HG03064 (cell line): ENCODE data around the gene NOTUM.
A peak's percentile ranks its signal among the peaks of the same experiment; 100 is the strongest.

Experiments
- ATAC-seq: cut with Tn5 transposase; IDR thresholded peaks from one replicate; pipeline ENCODE4 v1.9.1; 2021; ENCODE audit warnings: low read depth; ENCODE audit not compliant: unreplicated experiment

Gene NOTUM

DNA sequence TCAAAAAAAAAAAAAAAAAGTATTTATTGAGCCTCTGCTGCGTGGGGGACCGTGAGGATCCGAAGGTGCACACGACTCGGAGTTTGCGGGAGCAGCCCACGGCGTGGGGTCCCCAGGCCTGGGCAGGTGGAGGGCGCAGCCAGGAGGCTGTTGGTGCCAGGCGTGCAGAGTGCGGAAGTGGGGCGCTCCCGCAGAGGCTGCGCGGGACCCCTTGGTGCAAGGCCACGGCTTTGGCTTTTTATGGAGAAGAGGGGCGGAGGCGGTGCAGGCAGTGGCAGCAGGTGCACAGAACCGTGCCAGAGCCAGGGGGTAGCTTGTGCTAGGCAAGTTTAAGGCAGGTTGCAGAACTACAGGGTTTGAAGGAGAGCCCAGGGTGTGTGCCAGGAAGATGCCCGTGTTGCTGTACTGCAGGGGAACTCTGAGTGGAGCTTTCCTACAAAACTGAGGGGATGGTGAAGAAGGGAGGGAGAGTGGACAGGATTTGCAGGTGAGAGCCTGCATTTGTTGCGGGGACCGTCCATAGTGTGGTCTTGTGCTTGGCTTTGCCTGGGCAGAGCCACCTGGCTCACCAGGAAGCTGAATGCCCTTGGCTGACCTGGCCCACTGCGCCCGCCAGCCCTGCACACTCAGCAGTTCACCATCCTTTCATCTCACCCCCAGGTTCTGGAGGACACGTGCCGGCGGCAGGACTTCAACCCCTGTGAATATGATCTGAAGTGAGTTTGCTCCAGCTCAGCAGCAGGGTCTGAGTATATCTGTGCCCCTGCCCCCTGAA, 17.7 kb upstream of the NOTUM start:
- no peak for ATAC-seq

- ATAC-seq = peak; percentile 72
Measured at GRCh38 chr17:81977211-81977808, 16.3 kb upstream of the NOTUM start, which contains the start of gene ASPSCR1. TSS of gene ASPSCR1 (plus strand) at chr17:81977629. CDS start at chr17:81977647, 18 bp downstream.

GRCh38 chr17:81976332-81977210, 15.6 kb upstream of the NOTUM start:
- ATAC-seq = no peak

GRCh38 chr17:81973432-81973831, 12.4 kb upstream of the NOTUM start:
- ATAC-seq = no peak

- ATAC-seq = no peak
Measured at GRCh38 chr17:81968850-81969812, 8.1 kb upstream of the NOTUM start.

GRCh38 chr17:81968396-81968745, 7.4 kb upstream of the NOTUM start:
- ATAC-seq = no peak

DNA sequence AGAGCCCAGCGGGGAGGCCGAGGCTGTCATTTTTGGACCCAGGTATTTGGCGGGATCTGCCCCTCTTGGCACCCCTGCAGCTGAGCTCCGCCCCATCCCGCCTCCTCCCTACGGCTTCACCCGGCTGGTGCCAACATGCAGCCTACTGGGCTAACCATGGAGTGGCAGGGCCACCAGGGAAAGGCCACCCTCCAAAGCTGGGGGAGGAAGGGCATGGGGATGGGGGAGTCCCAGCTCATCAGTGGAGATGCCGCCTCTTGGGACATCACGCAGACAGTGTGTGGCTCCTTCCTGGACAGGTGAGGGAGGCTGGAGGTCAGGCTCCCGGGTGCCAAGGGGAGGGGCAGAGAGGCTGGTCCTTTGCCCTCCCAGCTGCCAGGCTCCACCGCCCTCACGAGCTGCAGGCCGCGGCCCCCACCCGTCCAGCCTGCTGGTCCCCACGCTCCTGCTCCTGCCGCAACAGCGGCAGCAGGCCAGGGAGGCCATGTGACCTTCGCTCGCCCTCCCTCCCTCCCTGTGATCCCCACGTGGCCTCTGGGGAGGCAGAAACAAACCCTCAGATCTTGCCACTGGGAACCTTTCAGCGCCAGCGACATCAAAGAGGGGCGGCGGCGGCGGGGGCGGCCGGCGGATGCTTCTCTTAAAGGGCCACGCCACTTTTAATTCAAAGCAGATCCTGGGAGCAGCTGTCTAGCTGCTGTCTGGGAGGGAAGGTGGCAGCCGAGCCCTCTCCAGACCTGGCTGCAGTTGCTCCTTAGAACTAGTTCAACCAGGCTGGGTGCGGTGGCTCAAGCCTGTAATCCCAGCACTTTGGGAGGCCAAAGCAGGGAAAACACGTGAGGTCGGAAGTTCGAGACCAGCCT, 6.8 kb upstream of the NOTUM start:
- no peak for ATAC-seq

DNA sequence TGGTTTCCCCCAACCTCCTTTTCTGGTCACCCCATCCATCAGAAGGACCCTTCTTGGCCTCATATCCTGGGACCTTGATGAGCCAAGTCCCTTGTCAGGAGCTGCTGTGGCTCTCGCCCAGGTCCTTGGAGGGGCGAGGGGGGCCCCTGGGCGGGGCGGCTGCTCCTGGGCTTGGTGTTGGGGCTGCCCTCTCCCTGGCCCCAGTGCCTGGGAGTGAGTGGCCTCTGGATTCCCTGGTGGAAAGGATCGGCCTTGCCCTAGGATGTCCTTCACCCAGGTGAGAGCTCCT, 6.2 kb upstream of the NOTUM start:
- ATAC-seq = no peak

DNA sequence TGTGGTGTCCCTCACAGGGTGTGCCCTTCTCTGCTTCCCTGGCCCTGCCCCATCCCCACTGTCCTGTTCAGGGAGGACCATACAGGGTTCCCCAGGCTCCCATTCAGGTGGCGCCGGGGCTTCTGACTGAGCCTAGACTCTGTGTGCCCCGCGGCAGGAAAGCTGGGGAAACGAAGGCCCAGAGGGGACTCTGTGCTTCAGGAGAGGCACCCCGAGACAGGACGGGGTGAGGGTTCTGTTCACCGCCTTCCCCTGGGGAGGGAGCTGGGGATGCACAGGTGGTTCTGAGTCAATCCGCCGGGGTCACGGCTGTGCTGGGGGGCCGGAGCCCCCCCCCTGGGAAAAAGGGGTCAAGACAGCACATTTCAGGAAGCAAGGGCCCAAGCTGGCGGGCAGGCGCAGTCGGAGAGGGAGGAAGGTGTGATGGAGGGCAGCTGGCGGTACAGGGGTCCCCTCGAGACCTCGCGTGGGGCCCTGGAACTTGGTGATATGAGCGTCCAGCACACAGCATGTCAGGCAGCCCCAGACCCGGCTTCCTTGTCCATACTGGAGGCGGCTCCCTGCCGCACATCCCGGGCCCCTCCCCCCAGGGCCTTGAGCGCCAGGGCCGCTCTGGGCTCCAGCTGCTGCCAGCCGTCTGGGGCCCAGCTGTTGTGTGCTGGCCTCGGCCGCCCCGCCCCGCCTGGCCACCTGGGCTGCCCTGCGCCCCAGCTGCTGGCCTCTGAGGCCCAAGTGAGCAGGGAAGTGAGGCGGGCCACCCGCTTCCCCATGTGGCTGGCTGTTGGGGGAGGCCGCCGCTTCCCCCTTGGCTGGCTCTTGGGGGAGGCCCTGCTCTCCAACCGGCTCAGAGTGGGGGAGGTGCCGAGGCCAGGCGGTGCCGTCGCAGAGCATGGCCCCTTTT, 5.6 kb upstream of the NOTUM start:
- no peak for ATAC-seq

GRCh38 chr17:81964081-81964849, 3.3 kb upstream of the NOTUM start:
- ATAC-seq = no peak

DNA sequence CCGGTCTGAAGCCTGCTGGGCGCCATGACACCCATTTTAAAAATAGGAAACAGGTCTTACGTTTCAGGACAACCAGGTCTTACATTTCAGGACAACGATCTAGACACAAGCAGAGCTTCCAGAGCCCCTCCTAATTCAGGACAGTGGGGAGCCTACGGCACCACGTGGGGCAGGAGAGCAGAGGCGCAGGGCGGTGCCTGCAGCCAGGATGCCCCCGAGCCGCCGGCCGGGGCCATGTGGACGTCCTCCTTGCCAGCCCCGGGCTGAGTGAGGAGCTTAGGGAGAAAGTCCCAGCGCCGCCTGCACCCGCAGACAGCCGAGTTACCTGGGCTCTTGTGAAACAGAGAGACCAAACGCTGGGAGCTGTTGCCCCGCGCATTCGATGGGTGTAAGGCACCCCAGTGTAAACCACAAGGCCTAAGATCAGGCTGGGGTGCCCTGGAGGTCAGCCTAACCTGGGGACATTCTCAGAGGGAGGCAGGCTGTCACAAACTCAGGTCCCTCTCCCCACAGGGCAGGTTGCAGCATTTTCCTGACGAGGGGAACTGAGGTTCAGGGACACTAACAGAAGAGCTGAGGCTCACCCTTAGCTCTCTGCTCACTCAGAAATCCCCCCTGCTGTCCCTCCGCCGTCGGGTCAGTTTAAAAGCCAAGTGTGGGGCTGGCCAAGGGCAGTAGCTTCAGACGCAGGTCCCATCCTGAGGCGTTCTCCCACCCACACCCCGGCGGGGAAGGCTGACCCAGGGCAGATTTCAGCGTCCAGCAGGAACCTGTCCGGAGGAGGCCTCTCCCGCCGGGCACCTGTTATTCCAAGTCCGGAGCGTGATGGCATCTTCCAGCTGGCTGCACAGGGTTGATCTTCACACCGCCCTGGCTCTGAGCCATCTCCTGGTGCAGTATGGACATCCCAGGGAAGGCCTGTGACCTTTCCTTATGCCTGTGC, 1.8 kb upstream of the NOTUM start:
- ATAC-seq = no peak

DNA sequence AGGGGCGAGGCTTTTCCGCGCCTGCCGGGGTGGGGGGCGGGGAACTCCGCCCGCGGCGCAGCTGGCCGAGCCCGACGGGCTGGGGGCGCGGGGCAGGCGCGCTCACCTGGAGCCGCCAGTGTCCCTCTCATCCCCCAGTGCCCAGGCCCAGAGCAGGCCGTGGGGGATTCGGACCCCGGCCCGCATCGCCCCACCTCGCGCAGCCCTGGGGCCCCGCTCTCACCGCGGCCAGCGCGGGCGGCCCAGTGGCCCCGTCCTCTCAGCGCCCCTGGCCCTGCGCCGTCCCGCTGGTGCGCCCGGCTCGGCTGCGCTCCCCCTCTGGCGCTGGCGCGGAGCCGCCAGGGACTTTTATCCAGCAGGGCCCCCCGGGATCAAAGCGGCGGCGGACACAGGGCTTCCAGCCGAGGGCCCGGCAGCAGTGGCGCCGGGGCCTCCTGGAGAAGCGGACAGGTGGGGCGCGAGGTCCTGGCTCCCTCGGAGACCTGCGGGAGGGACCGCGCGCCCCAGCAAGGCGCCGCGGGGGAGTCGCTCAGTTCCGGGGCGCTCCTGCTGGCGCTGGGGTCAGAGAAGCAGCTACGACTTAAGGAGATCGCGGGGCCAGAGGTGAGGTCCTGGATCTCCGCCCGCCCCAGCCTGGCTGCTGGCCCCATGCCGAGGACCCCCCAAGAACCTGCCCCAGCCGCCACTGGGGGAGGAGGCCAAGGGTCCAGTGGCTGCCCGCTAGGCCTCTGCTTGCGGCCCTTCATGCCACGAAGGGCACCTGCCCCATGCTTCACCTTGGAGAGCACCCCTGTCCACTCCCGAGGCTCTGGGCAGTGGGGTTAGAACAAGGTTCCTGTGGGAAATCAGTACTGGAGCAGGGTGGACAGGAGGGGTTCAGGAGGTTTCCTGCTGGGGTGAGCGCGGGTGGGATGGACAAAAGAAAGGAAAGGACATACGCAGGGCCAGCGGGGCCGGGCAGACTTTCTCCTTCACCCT, 823 bp upstream of the NOTUM start:
- ATAC-seq = no peak

DNA sequence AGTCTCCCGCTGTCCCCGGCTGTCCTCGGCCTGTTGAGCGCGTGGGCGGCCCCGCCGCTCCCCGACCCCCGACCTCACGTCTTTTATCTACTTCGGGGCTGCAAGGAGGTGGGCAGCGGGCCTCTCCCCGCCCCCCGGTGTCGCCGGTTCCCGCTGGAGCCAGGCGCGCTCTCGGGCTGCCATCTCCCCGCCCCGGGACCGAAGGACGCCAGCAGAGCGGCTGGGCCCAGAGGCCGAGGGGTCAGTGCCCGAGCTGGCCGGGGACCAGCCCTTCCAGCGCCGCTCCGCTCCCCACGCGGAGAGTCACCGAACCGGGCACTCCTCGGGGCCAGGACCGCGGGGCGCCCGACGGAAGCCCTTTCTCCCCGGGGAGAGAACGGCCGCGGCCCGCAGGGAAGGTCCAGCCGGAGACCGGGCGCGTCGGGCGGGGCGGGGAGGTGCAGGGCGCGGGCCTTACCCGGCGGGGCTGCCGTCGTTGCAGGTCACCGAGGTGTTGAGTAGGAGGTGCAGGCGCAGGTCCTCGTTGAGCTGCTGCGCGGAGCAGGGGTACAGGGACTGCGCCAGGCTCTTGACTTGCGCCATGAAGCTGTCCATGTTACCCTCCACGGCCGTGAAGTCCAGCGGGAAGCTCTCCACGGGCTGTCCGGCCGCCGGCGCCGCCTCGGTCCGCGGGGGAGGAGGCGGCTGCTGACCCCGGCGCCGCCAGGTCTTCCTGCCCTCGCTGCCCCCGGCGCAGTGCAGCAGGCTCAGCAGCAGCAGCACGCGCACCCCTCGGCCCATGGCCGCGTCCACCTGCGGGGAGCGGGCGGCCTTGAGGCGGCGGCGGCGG, 643 bp downstream of the NOTUM start:
- no peak for ATAC-seq

GRCh38 chr17:81959362-81960129, 1.4 kb downstream of the NOTUM start:
- ATAC-seq = no peak
